GM12878 (cell line): ENCODE data around the gene FAM163B. TPM values are rescaled to one million over a fixed set of nuclear protein-coding genes. Genes with fewer than 3 reads are reported as not detected.
A peak's percentile ranks its signal among the peaks of the same experiment; 100 is the strongest.

ENCODE experiments used
- ATAC-seq: fragments of 200-7000 bp; cut with Tn5 transposase; 3 replicates; pipeline ENCODE4 v1.9.1; 2020; ENCODE audit warnings: mild to moderate bottlenecking, moderate library complexity
- BruUV-seq: library from RNA; stranded (reverse); fragments of 400-500 nt; replicated peaks from 2 replicates; lab custom pipeline; 2021; lab: Mats Ljungman, UMichigan
- CTCF ChIA-PET: fragments of 300-600 bp; sonication (Branson Sonifier 250); formaldehyde crosslinking; extraction: SDS; loops from one replicate; lab custom pipeline; 2021; ENCODE audit warnings: inconsistent platforms; lab: Yijun Ruan, JAX
- POLR2A ChIA-PET: fragments of 350-600 bp; formaldehyde crosslinking; extraction: SDS; loops from one replicate; lab custom pipeline; 2021; ENCODE audit warnings: inconsistent platforms; lab: Charles Lee
- RAD21 ChIA-PET: fragments of 300-600 bp; sonication (Branson Sonifier 250); formaldehyde crosslinking; loops from one replicate; lab custom pipeline; 2023; ENCODE audit warnings: antibody characterized with exemption; ENCODE audit not compliant: unreplicated experiment; lab: Charles Lee
- SMC1A ChIA-PET: fragments of 300-600 bp; sonication (Branson Sonifier 250); formaldehyde crosslinking; loops from one replicate; lab custom pipeline; 2023; ENCODE audit not compliant: unreplicated experiment, uncharacterized antibody; lab: Charles Lee
- DNase-seq: peaks from one replicate; pipeline ENCODE4 v3.0.0-alpha.2; 2011; ENCODE audit warnings: low read depth, low spot score
- FAIRE-seq: peaks from 3 replicates; lab custom pipeline; 2011; peaks lifted over from hg19 to GRCh38; lab: Jason Lieb, UNC
- H2AFZ ChIP-seq: 2 replicates; pipeline ENCODE4 v1.6.0; 2011; ENCODE audit warnings: low read depth, low read length, control low read depth; ENCODE audit not compliant: control insufficient read depth
- H3K27ac ChIP-seq: 2 replicates; pipeline ENCODE4 v1.5.1; 2011; ENCODE audit warnings: control low read depth; ENCODE audit not compliant: control insufficient read depth, insufficient read depth
- H3K27me3 ChIP-seq, 2 experiments: replicated peaks in 1 of 2; 2 replicates each; pipeline versions ENCODE4 v1.6.0 to v1.6.1; 2011; ENCODE audit warnings: low read length in 1 of 2; ENCODE audit not compliant: control insufficient read depth in 2 of 2, insufficient read depth in 2 of 2
- H3K36me3 ChIP-seq, 2 experiments: 2 replicates each; pipeline ENCODE4 v1.5.1; 2011; ENCODE audit warnings: low read length in 1 of 2; ENCODE audit not compliant: control insufficient read depth in 2 of 2, insufficient read depth in 2 of 2
- H3K4me1 ChIP-seq: 2 replicates; pipeline ENCODE4 v1.6.1; 2011; ENCODE audit warnings: mild to moderate bottlenecking, low read length, moderate library complexity, mixed read lengths; ENCODE audit not compliant: control insufficient read depth, insufficient read depth
- H3K4me2 ChIP-seq: 2 replicates; pipeline ENCODE4 v1.6.0; 2011; ENCODE audit warnings: control low read depth; ENCODE audit not compliant: control insufficient read depth, insufficient read depth
- H3K4me3 ChIP-seq: fragments of 200-600 bp; sonication (generic); 2 replicates; pipeline ENCODE4 v1.5.1; 2016
- H3K79me2 ChIP-seq: 2 replicates; pipeline ENCODE4 v1.6.0; 2011; ENCODE audit warnings: low read length; ENCODE audit not compliant: control insufficient read depth, insufficient read depth
- H3K9ac ChIP-seq: 2 replicates; pipeline ENCODE4 v1.8.0; 2011; ENCODE audit warnings: low read length, control low read depth, mixed read lengths; ENCODE audit not compliant: control insufficient read depth, insufficient read depth
- H3K9me3 ChIP-seq: replicated peaks from 3 replicates; pipeline ENCODE4 v1.5.1; 2011; ENCODE audit warnings: mild to moderate bottlenecking, low read length; ENCODE audit not compliant: control insufficient read depth, insufficient read depth
- H4K20me1 ChIP-seq: 2 replicates; pipeline ENCODE4 v1.6.0; 2011; ENCODE audit not compliant: control insufficient read depth, insufficient read depth
- CTCF ChIP-seq, 3 experiments: IDR thresholded peaks in 2 of 3; conservative IDR thresholded peaks in 1 of 3; 2 replicates each; pipeline ENCODE4 v1.5.1; 2011; ENCODE audit warnings: low read depth in 3 of 3, low read length in 3 of 3, mild to moderate bottlenecking in 3 of 3, control low read depth in 2 of 3, moderate library complexity in 2 of 3, inconsistent platforms in 1 of 3, mixed read lengths in 1 of 3; ENCODE audit not compliant: control insufficient read depth in 2 of 3, insufficient read depth in 1 of 3; ENCODE audit errors: extremely low read depth in 1 of 3
- NRF1 ChIP-seq: conservative IDR thresholded peaks from 2 replicates; pipeline ENCODE4 v1.6.1; 2011; ENCODE audit warnings: mild to moderate bottlenecking, low read depth, low read length, improper control_type of control experiment
- PML ChIP-seq: IDR thresholded peaks from 2 replicates; pipeline ENCODE4 v1.6.1; 2012; ENCODE audit warnings: low read length, inconsistent platforms
- WGBS: methylation state at CpG from one replicate; pipeline ENCODE4 v1.1.6; 2016; ENCODE audit warnings: low lambda C conversion rate; ENCODE audit not compliant: insufficient replicate concordance, insufficient coverage; ENCODE audit errors: missing lambda C conversion rate; 5-methylcytosine and 5-hydroxymethylcytosine counted together
- in situ Hi-C: fragments of 300-500 bp; cut with MboI; formaldehyde crosslinking; loops from 9 replicates; pipeline ENCODE4 v1.14.3; 2018; ENCODE audit warnings: mixed read lengths
- intact Hi-C: fragments of 100-400 bp; cut with micrococcal nuclease; formaldehyde crosslinking; loops from one replicate; pipeline ENCODE4 v1.14.2; 2022; ENCODE audit not compliant: unreplicated experiment
- polyA plus RNA-seq, 11 experiments: library from polyadenylated mRNA; depleted of rRNA in 4 of 11; unstranded in 6 of 11; stranded (reverse) in 5 of 11; fragments of >200 nt; fragmentation: Nextera tagmentation in 4 of 11; fragmentation: Illumina TruSeq in 1 of 11; extraction: Ambion mirVana in 4 of 11; extraction: Trizol in 1 of 11; gene quantifications; 1 replicate in 1 of 11; 2 replicates in 10 of 11; pipeline versions ENCODE4 v1.2.1 to v1.2.3, GENCODE V29; 2011 to 2016; ENCODE audit warnings: inconsistent platforms in 2 of 11, missing spikeins in 2 of 11, low read depth in 1 of 11
- total RNA-seq, 4 experiments: library from RNA; depleted of rRNA in 3 of 4; stranded (reverse); fragments of >200 nt in 3 of 4; fragmentation: Illumina TruSeq in 1 of 4; extraction: Trizol in 1 of 4; gene quantifications; 2 replicates each; pipeline versions ENCODE4 v1.2.1 to v1.2.3, GENCODE V29; 2013 to 2021
- TF ChIP-seq, protein P1 (sequence below): IDR thresholded peaks from 2 replicates; pipeline ENCODE4 v1.6.1; 2011; ENCODE audit warnings: low read depth, low read length, improper control_type of control experiment, borderline replicate concordance
- TF ChIP-seq, protein P2 (sequence below): IDR thresholded peaks from 2 replicates; pipeline ENCODE4 v1.6.1; 2012; ENCODE audit warnings: low read depth, low read length, improper control_type of control experiment

Gene FAM163B
- total and polyA plus RNA-seq, 10 of the 15 experiments (the other 5 are each of a cell fraction or from before 2014, with no cell fraction given) = not detected

GRCh38 chr9:133572821-133573361 is 36.3 kb downstream of the FAM163B start:
- no peak overlapping the region for H3K4me3 ChIP-seq
- POLR2A ChIA-PET = no interaction called here
- no peak; the same call in 1 of the 3 replicates for ATAC-seq
- H3K9ac ChIP-seq = no peak overlapping the region
- RAD21 ChIA-PET = no interaction called here
- SMC1A ChIA-PET = no interaction called here
- H3K9me3 ChIP-seq = no peaks in the 10 kb centered on the region
- intact Hi-C loops (no loop called here), in situ Hi-C loops (no loop called here)
- no peak for FAIRE-seq
- no peak for TF ChIP-seq PML
- no peak for TF ChIP-seq NRF1
- peak in 1 of 3 experiments; percentile 30; a peak in 2 of 6 replicates for TF ChIP-seq CTCF (IDR thresholded peaks at IDR 0.05 in 2 of 3, conservative IDR thresholded peaks at IDR 0.05 in 1 of 3; ENCODE audit: control insufficient read depth in 2 of 3, extremely low read depth in 1 of 3, insufficient read depth in 1 of 3, low read depth in 3 of 3, low read length in 3 of 3)
- TF ChIP-seq, protein P1, sequence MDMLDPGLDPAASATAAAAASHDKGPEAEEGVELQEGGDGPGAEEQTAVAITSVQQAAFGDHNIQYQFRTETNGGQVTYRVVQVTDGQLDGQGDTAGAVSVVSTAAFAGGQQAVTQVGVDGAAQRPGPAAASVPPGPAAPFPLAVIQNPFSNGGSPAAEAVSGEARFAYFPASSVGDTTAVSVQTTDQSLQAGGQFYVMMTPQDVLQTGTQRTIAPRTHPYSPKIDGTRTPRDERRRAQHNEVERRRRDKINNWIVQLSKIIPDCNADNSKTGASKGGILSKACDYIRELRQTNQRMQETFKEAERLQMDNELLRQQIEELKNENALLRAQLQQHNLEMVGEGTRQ = no peak
- TF ChIP-seq, protein P2, sequence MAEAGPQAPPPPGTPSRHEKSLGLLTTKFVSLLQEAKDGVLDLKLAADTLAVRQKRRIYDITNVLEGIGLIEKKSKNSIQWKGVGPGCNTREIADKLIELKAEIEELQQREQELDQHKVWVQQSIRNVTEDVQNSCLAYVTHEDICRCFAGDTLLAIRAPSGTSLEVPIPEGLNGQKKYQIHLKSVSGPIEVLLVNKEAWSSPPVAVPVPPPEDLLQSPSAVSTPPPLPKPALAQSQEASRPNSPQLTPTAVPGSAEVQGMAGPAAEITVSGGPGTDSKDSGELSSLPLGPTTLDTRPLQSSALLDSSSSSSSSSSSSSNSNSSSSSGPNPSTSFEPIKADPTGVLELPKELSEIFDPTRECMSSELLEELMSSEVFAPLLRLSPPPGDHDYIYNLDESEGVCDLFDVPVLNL = no peak
- H3K27me3 ChIP-seq = no peaks in the 10 kb centered on the region; a peak in 3 of 4 replicates
- DNase-seq = no peak
- H3K36me3 ChIP-seq = no peaks in the 10 kb centered on the region
- no peaks in the 10 kb centered on the region; the same call in 1 of the 2 replicates for H4K20me1 ChIP-seq
- no peak overlapping the region for H3K27ac ChIP-seq
- H3K79me2 ChIP-seq = no peaks in the 10 kb centered on the region
- H2AFZ ChIP-seq = no peak overlapping the region
- CTCF ChIA-PET = no interaction called here
- WGBS = 17% methylated on average over 15 of the region's 15 CpGs
- BruUV-seq = no TSS peak
- H3K4me2 ChIP-seq = no peak overlapping the region
- H3K4me1 ChIP-seq = no peaks in the 10 kb centered on the region; the same call in 1 of the 2 replicates
